ENCODE results near the gene ARHGEF4.

The ARHGEF4 gene

GRCh38 chr2:130836501-130837174 lies at the start of gene ARHGEF4:
TSS of gene ARHGEF4 (plus strand) at chr2:130836914. CDS start at chr2:130836954, 40 bp downstream.
- no peak for DNase-seq

DNA sequence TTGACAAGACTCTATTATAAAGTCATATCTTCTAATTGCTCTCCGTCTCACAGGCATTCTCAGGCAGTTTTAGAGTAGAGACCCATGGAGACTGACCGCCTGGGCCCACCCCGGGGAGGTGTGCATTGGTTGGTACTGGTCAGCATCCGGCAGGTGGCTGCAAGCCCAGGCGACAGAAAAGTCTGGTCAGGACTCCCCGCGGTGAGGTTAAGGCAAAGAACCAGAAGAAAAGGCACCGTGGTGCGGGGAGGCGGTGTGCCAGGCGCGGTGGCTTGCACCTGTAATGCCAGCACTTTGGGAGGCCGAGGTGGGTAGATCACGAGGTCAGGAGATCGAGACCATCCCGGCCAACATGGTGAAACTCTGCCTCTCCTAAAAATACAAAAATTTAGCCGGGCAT lies 48.9 kb upstream of the ARHGEF4 start:
- DNase-seq = no peak

DNA sequence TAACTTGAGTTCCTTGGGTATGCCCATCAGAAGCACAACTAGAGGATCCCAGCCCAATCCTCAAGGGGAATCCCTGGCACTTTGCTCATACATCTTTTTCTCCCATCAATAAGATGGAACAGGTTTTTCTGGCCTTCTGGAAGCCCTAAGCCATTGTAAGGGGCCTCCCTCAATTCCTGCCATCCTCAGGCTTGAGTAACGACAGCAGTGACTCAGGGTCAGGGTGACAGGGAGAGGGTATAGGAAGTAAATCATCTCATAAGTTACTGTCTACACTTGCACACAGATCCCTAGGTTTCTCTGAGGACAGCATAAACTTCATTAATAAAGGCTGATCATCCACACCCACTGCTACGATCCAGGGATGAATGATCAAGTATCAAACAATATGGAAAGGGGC lies 46.4 kb upstream of the ARHGEF4 start:
- DNase-seq = no peak

DNA sequence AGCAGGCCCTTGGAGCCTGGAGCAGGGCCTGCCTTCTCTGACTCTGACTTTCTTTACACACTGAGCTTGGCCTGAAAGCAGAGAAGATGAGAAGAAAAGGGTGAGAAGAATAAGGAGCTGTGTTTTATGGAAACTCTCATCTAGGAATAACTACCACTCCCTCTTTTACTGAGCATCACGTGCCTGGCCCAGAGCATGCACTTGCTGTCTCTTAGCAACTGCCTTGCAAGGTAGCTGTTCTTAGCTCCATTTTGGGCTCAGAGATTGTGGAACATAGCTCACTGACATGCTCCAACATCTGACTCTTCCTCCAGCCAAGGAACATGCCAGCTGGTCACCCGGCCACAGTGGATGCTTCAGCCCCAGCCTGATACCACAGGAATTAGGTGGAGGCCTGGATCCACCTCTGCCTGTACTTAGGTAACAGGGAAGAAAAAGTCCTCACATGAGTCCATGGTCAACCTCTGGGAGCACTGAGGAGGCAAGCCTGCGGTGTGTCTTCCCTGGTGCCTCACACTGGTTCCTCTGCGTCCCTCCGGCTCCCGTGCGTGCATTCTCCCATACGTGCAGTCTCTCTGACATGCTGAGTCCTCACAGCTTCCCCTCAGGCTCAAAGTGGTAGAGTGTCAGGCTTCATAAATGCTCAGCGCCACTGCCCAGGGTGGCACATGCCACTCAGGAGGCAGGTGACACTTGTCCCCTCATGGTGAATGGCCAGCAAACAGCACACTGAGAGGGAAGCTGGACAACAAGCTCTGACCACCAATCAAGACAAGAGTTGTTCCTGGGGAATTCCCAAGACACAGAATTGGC lies 45.7 kb upstream of the ARHGEF4 start:
- DNase-seq = no peak

DNA sequence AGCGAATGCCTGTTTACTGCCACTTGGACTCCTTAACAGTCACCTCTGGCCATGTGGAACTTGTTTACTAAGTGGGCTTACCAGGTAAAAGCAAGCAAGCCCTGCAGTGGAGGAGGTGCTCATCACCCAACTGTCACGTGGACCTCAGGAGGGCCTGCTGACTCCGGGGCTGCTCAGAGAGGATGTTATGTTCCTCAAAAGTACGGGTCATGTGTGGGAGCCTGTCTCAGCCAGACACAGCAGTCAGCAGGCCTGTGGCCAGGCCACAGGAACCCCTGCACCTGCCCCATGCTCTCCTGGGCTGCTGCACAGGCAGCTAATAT lies 45.1 kb upstream of the ARHGEF4 start:
- DNase-seq = peak; percentile 83

- DNase-seq = no peak
Observed at GRCh38 chr2:130795431-130795830, 41.3 kb upstream of the ARHGEF4 start.

DNA sequence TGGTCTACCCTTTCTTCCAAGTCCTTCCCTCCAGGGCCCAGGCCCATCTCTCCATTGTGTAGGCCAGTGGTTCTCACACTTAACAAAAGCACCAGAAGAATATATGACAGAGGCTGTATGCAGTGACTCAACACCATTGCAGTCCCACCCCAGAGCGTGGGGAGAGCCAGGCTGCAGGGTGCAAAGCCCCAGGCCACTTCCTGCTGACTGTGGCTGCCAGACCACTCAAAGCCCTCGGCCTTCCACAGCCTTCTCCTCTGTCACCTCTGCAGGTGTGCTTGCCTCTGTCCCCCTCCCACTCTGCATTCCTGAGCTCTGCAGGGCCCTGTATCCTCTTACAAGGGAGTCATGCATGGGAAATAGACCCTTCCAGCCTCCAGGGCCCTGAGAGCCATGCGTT lies 40.4 kb upstream of the ARHGEF4 start:
- DNase-seq = no peak

- DNase-seq = peak; percentile 77
Observed at GRCh38 chr2:130797493-130798435, 39.0 kb upstream of the ARHGEF4 start.

GRCh38 chr2:130798472-130799218 lies 38.1 kb upstream of the ARHGEF4 start:
- peak; percentile 78 for DNase-seq

- no peak for DNase-seq
Observed at GRCh38 chr2:130799295-130799694, 37.4 kb upstream of the ARHGEF4 start.

GRCh38 chr2:130805613-130806012 lies 31.1 kb upstream of the ARHGEF4 start:
- no peak for DNase-seq

GRCh38 chr2:130806370-130806769 lies 30.3 kb upstream of the ARHGEF4 start:
- no peak for DNase-seq

GRCh38 chr2:130807659-130808385 lies 28.9 kb upstream of the ARHGEF4 start:
- DNase-seq = peak; percentile 83

- DNase-seq = peak; percentile 23
Observed at GRCh38 chr2:130808482-130809268, 28.0 kb upstream of the ARHGEF4 start.

DNA sequence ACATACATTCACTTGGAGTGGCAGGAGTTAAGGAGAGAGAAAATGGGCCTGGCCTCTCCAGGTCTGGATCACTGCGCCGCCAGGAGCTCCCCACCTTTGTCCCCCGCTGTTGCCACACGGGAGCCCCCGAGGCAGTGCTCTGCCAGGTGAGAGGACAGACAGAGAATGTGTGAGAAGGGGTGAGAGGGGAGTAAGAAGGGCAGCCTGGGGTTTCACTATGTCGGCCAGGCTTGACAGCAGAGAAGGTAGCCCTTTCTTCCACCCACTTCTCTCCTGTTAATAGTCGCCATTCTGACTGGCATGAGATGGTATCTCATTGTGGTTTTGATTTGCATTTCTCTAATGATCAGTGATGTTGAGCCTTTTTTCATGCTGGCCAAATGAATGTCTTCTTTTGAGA lies 26.2 kb upstream of the ARHGEF4 start:
- DNase-seq = no peak

DNA sequence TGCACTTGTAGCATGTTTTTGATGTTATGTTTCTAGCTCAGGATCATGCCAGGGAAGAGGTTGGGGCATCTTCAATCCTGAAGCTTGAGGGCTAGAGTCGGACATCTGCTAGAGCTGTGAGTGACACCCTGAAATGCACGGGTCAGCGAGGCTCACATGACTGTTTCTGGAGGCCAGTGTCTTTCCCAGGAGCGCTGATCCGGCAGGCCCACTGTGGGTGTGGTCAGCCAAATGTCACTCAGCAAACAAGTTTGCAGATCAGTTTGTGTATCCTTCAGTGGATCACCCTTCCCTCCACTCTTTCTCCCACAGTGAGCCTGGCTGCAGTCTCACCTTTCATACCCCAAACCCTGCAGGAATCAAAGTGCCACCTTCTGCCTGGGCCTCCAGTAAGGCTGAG lies 23.0 kb upstream of the ARHGEF4 start:
- DNase-seq = no peak

DNA sequence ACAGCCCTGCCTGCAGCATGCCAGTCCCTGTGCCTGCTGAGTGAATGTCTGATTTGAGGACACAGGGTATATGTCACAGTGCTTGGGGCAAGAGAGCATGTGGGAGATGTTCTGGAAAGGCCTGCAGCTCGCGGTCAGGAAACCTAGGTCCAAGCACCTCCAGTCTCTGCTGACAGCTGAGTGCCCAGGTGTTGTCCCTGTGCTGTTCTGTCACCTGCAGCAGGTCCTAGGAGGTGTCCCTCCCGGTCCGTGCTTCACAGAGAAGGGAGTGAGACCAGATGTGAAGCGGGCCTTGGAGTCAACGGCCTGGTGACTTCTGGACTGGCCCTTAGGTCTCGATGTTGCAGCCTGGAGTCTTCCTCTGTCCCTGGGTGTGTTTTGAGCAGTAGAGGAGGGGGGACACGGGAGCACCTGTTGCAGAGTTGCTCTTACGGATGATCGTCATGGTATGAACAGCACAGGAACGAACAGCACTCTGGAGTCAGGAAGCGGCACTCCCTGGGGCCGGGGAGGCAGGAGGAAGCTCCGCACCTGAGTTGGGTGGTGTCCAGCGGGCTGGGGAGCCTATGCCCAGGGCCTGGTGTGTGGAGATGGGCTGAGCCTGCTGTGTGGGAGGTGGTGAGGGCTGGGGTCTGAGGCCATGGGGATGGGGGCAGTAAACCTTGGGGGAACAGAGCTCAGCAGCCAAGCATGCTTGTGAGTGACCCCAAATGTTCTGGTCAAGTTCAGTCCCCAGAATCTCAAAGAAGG lies 21.6 kb upstream of the ARHGEF4 start:
- DNase-seq = no peak

GRCh38 chr2:130818809-130819208 lies 17.9 kb upstream of the ARHGEF4 start:
- no peak for DNase-seq

DNA sequence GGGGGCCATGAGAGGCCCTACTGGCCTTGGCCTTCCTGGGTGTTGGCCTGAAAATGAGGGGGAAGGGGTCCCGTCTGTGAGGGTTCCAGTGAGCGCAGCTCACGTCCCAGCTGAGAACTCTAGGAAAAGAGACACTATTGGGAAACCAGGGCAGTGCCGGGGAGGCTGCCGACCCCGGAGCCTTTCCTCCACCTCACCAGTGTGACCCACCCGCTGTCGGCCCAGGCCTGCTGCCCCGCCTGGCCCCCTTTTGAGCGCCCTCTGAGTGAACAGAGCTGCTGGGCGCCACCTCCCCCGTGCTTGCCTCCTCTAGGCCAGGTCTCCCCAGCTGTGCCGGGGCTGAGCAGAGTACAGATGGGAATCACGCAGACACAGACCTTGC lies 17.5 kb upstream of the ARHGEF4 start:
- no peak for DNase-seq

GRCh38 chr2:130819608-130820278 lies 17.0 kb upstream of the ARHGEF4 start:
- peak; percentile 85 for DNase-seq
